H1 (cell line): ENCODE results near the gene FBXO46. TPM values are rescaled to one million over a fixed set of nuclear protein-coding genes. Genes with fewer than 3 reads are reported as not detected.
A peak's percentile ranks its signal among the peaks of the same experiment; 100 is the strongest.

ENCODE experiments used
- CTCF ChIA-PET: fragments of 300-600 bp; sonication (Branson Sonifier 250); formaldehyde crosslinking; loops from one replicate; lab custom pipeline; 2021; ENCODE audit not compliant: partially characterized antibody; lab: Charles Lee
- POLR2A ChIA-PET: fragments of 300-600 bp; sonication (Branson Sonifier 250); formaldehyde crosslinking; loops from one replicate; lab custom pipeline; 2021; ENCODE audit warnings: inconsistent platforms; ENCODE audit not compliant: partially characterized antibody; lab: Charles Lee
- DNase-seq, 2 experiments: peaks; one replicate each; pipeline versions ENCODE4 v3.0.0 to v3.0.0-alpha.2; 2010 to 2022; ENCODE audit warnings: low spot score in 2 of 2, low read depth in 1 of 2, mixed read lengths in 1 of 2
- FAIRE-seq: peaks from 2 replicates; lab custom pipeline; 2011; peaks lifted over from hg19 to GRCh38; lab: Jason Lieb, UNC
- H2AFZ ChIP-seq: 2 replicates; pipeline ENCODE4 v1.8.1; 2012; ENCODE audit warnings: low read length, inconsistent platforms
- H2AK5ac ChIP-seq: 2 replicates; pipeline ENCODE4 v1.6.1; 2013; ENCODE audit warnings: low read depth, low read length
- H2BK120ac ChIP-seq: replicated peaks from 2 replicates; pipeline ENCODE3; 2013; ENCODE audit warnings: low read depth, low read length, inconsistent platforms
- H2BK12ac ChIP-seq: 2 replicates; pipeline ENCODE4 v1.6.1; 2013; ENCODE audit warnings: low read depth, low read length
- H2BK15ac ChIP-seq: 2 replicates; pipeline ENCODE4 v1.6.1; 2013; ENCODE audit warnings: low read length
- H2BK20ac ChIP-seq: 2 replicates; pipeline ENCODE4 v1.6.1; 2013; ENCODE audit warnings: low read length
- H2BK5ac ChIP-seq: 2 replicates; pipeline ENCODE4 v1.6.1; 2013; ENCODE audit warnings: low read depth, low read length
- H3K14ac ChIP-seq: 2 replicates; pipeline ENCODE4 v1.6.1; 2013; ENCODE audit warnings: inconsistent platforms; ENCODE audit not compliant: insufficient read length
- H3K18ac ChIP-seq: 2 replicates; pipeline ENCODE4 v1.6.1; 2013; ENCODE audit warnings: low read length; ENCODE audit errors: extremely low read depth
- H3K23ac ChIP-seq: 2 replicates; pipeline ENCODE4 v1.6.1; 2013; ENCODE audit warnings: inconsistent platforms; ENCODE audit not compliant: insufficient read length
- H3K23me2 ChIP-seq: 2 replicates; pipeline ENCODE4 v1.6.1; 2013; ENCODE audit warnings: low read depth, low read length
- H3K27ac ChIP-seq: 2 replicates; pipeline ENCODE4 v1.6.1; 2011; ENCODE audit warnings: low read depth, low read length, inconsistent platforms
- H3K27me3 ChIP-seq, 4 experiments: replicated peaks in 1 of 4; 1 replicate in 1 of 4; 2 replicates in 3 of 4; pipeline versions ENCODE4 v1.6.1 to v1.8.1; 2011 to 2013; ENCODE audit warnings: low read length in 3 of 4, mild to moderate bottlenecking in 3 of 4, inconsistent platforms in 2 of 4, mixed read lengths in 2 of 4, moderate library complexity in 1 of 4; ENCODE audit not compliant: control insufficient read depth in 3 of 4, insufficient read depth in 3 of 4; ENCODE audit errors: extremely low read depth in 1 of 4
- H3K36me3 ChIP-seq, 4 experiments: 2 replicates each; pipeline versions ENCODE4 v1.6.1 to v1.8.1; 2011 to 2013; ENCODE audit warnings: mild to moderate bottlenecking in 4 of 4, low read length in 3 of 4, moderate library complexity in 2 of 4, control low read depth in 1 of 4, inconsistent platforms in 1 of 4; ENCODE audit not compliant: insufficient read depth in 4 of 4, control insufficient read depth in 2 of 4
- H3K4ac ChIP-seq: replicated peaks from 2 replicates; pipeline ENCODE3; 2013; ENCODE audit warnings: low read length, low read depth, mixed read lengths, inconsistent platforms; ENCODE audit not compliant: insufficient read length
- H3K4me1 ChIP-seq, 4 experiments: replicated peaks in 1 of 4; 1 replicate in 1 of 4; 2 replicates in 3 of 4; pipeline versions ENCODE4 v1.6.1 to v1.8.1; 2011 to 2013; ENCODE audit warnings: low read length in 3 of 4, inconsistent platforms in 2 of 4, mixed read lengths in 1 of 4; ENCODE audit not compliant: insufficient read depth in 4 of 4, control insufficient read depth in 3 of 4
- H3K4me2 ChIP-seq, 2 experiments: 2 replicates each; pipeline versions ENCODE4 v1.6.1 to v1.8.1; 2011 to 2013; ENCODE audit warnings: low read depth in 2 of 2, low read length in 2 of 2, control low read depth in 1 of 2, inconsistent platforms in 1 of 2, mild to moderate bottlenecking in 1 of 2; ENCODE audit not compliant: insufficient read depth in 1 of 2
- H3K4me3 ChIP-seq, 4 experiments: fragments of 200-600, 300-600 bp in 1 of 4; sonication (generic), shearing (Covaris generic), sonication (Bioruptor Twin) in 1 of 4; 2 replicates each; pipeline versions ENCODE4 v1.5.1 to v1.8.1; 2011 to 2016; ENCODE audit warnings: low read length in 4 of 4, low read depth in 3 of 4, control low read depth in 2 of 4, inconsistent platforms in 2 of 4, mild to moderate bottlenecking in 2 of 4, mixed read lengths in 1 of 4, moderate library complexity in 1 of 4; ENCODE audit not compliant: insufficient read depth in 2 of 4; ENCODE audit errors: extremely low read depth in 1 of 4
- H3K56ac ChIP-seq: replicated peaks from 2 replicates; pipeline ENCODE3; 2013; ENCODE audit warnings: low read depth, mild to moderate bottlenecking, mixed read lengths, low read length, inconsistent platforms; ENCODE audit not compliant: insufficient read length
- H3K79me1 ChIP-seq: 2 replicates; pipeline ENCODE4 v1.6.1; 2013; ENCODE audit warnings: low read depth, low read length, control low read depth
- H3K79me2 ChIP-seq, 2 experiments: 2 replicates each; pipeline versions ENCODE4 v1.6.1 to v1.8.1; 2012 to 2013; ENCODE audit warnings: low read length in 2 of 2, mild to moderate bottlenecking in 2 of 2, inconsistent platforms in 1 of 2; ENCODE audit not compliant: insufficient read depth in 2 of 2, control insufficient read depth in 1 of 2
- H3K9ac ChIP-seq, 4 experiments: replicated peaks in 1 of 4; 1 replicate in 1 of 4; 2 replicates in 3 of 4; pipeline versions ENCODE4 v1.6.1 to v1.8.1; 2011 to 2013; ENCODE audit warnings: low read depth in 3 of 4, low read length in 3 of 4, control low read depth in 2 of 4, mild to moderate bottlenecking in 2 of 4, moderate library complexity in 2 of 4, inconsistent platforms in 1 of 4; ENCODE audit errors: extremely low read depth in 1 of 4
- H3K9me3 ChIP-seq, 2 experiments: 2 replicates each; pipeline versions ENCODE4 v1.6.1 to v1.8.1; 2012 to 2013; ENCODE audit warnings: mild to moderate bottlenecking in 2 of 2, moderate library complexity in 2 of 2, control low read depth in 1 of 2, inconsistent platforms in 1 of 2, low read depth in 1 of 2, low read length in 1 of 2, mixed read lengths in 1 of 2; ENCODE audit not compliant: insufficient read depth in 2 of 2
- H4K20me1 ChIP-seq, 2 experiments: replicated peaks in 1 of 2; 2 replicates each; pipeline versions ENCODE3 to v1.8.1; 2011 to 2013; ENCODE audit warnings: inconsistent platforms in 2 of 2, low read length in 2 of 2, mild to moderate bottlenecking in 1 of 2; ENCODE audit not compliant: insufficient read depth in 2 of 2, control insufficient read depth in 1 of 2
- H4K5ac ChIP-seq: 2 replicates; pipeline ENCODE4 v1.6.1; 2013; ENCODE audit warnings: low read length, low read depth, mixed read lengths, inconsistent platforms; ENCODE audit not compliant: insufficient read length
- H4K8ac ChIP-seq: 2 replicates; pipeline ENCODE4 v1.8.0; 2013; ENCODE audit warnings: mild to moderate bottlenecking, moderate library complexity, low read length, inconsistent platforms; ENCODE audit not compliant: insufficient read depth; ENCODE audit errors: extremely low read depth
- H4K91ac ChIP-seq: replicated peaks from 2 replicates; pipeline ENCODE3; 2013; ENCODE audit warnings: low read length, mixed read lengths, inconsistent platforms; ENCODE audit not compliant: insufficient read length
- POLR2A ChIP-seq, 2 experiments: IDR thresholded peaks; 1 replicate in 1 of 2; 2 replicates in 1 of 2; pipeline ENCODE4 v1.6.1; 2011; ENCODE audit warnings: low read depth in 2 of 2, low read length in 2 of 2, mild to moderate bottlenecking in 2 of 2; ENCODE audit errors: control extremely low read depth in 1 of 2
- POLR2AphosphoS5 ChIP-seq: IDR thresholded peaks from 2 replicates; pipeline ENCODE4 v1.6.1; 2011; ENCODE audit warnings: low read depth, low read length
- YY1 ChIP-seq: IDR thresholded peaks from 2 replicates; pipeline ENCODE4 v1.6.1; 2011; ENCODE audit warnings: low read depth, mild to moderate bottlenecking, low read length
- WGBS, 2 experiments: shearing (Covaris generic) in 1 of 2; methylation state at CpG; one replicate each; pipeline versions ENCODE4 v1.1.6 to v1.1.7; 2013 to 2015; ENCODE audit warnings: low lambda C conversion rate in 2 of 2, mixed read lengths in 2 of 2, inconsistent platforms in 1 of 2, low coverage in 1 of 2, missing lambda C conversion rate in 1 of 2; ENCODE audit not compliant: insufficient replicate concordance in 2 of 2, insufficient coverage in 1 of 2, insufficient read length in 1 of 2; ENCODE audit errors: extremely low coverage in 1 of 2, missing lambda C conversion rate in 1 of 2; 5-methylcytosine and 5-hydroxymethylcytosine counted together
- polyA plus RNA-seq, 7 experiments: library from polyadenylated mRNA; depleted of rRNA in 3 of 7; stranded (reverse) in 5 of 7; unstranded in 2 of 7; fragments of >200 nt in 5 of 7; fragments of 200-250 nt in 2 of 7; gene quantifications; 1 replicate in 5 of 7; 2 replicates in 1 of 7; 4 replicates in 1 of 7; pipeline versions ENCODE4 v1.2.1 to v1.2.3, GENCODE V29; 2011 to 2013; ENCODE audit warnings: missing spikeins in 2 of 7, mixed read lengths in 2 of 7
- total RNA-seq: library from RNA; stranded (reverse); fragmentation: NEBNext Ultra II Directional; extraction: Animal tissue kit (Norgen Biotek cat#: 25700); gene quantifications from 2 replicates; pipeline ENCODE4 v1.2.1, GENCODE V29; 2021

FBXO46 gene
- total and polyA plus RNA-seq, 2 of the 8 experiments (the other 6 are each of a cell fraction or from before 2014, with no cell fraction given) = 11.2 to 38.9 TPM

DNA sequence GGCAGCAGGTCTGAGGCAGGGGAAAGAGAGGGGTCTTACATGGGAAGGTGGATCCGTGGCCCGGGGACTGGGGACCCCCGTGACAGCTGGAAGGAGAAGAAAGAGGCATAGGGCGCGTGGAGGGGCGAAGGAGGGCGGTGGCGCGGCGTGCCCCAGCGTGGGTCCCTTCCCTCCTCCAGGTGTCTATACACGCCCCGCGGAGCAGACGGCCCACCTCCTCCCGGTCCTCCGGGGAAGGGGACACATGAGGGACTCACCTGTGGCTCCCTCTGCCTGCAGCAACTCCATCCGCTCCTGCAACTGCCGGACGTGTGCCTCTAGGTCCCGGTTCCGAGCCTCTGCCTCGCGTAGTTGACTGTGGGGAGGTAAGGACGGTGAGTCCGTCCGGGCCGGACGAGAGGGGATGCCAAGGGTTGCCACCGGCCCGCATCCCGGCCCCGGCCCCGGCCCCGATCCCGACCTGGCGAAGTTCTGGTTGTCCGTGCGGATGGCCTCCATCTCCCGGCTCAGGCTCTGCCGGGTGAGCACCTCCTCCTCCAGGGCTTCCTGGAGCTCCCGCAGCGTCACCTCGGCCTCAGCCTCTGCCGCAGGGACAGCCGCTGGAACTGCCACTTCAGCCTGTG lies 40.7 kb upstream of the FBXO46 start:
- DNase-seq = peak in 1 of 2 experiments; percentile 55
- Histone ChIP-seq H3K79me2 (no peaks in the 10 kb centered on the region), H2BK20ac (no peak overlapping the region), H3K4me3 (peak overlapping the region; percentile 37 to 83 (median 78); a peak in 7 of 8 replicates), H3K18ac (no peak overlapping the region), H3K79me1 (no peaks in the 10 kb centered on the region), H3K23ac (no peak overlapping the region), H2AK5ac (no peak overlapping the region), H3K9me3 (no peaks in the 10 kb centered on the region)
- TF ChIP-seq POLR2A (IDR thresholded peaks at IDR 0.05; ENCODE audit: control extremely low read depth in 1 of 2, low read depth in 2 of 2, low read length in 2 of 2) (peak in 1 of 2 experiments; percentile 50; a peak in 1 of 3 replicates), YY1 (no peak), POLR2AphosphoS5 (peak; percentile 61; the same call in 1 of the 2 replicates)
- TF ChIP-seq, all 59 proteins: peak for 2
- H4K91ac ChIP-seq = no peak overlapping the region
- no peak overlapping the region for H4K5ac ChIP-seq
- ChIA-PET CTCF (interaction anchor here (0.6 to 6.7 kb wide), 13 partner anchors 10 to 91 kb away, joined by 3 to 55 read pairs (median 4); partner anchors contain the start of genes DMPK, FBXO46 and RSPH6A), POLR2A (interaction anchor here (0.6 to 16.2 kb wide), 12 partner anchors 9 to 81 kb away, joined by 3 to 284 read pairs (median 22); partner anchors contain the start of genes DMPK, FBXO46, MEIOSIN and QPCTL)
- peak overlapping the region in 1 of 4 experiments; percentile 33; a peak in 2 of 7 replicates for H3K9ac ChIP-seq
- no peak overlapping the region for H4K8ac ChIP-seq
- peak overlapping the region; percentile 61 to 99 for H3K4me2 ChIP-seq
- H2BK120ac ChIP-seq = no peak overlapping the region
- H3K56ac ChIP-seq = no peak overlapping the region
- peaks cover 28% of the 10 kb centered on the region for H3K23me2 ChIP-seq
- H2BK12ac ChIP-seq = 0 out of 2 replicates have a peak overlapping the region, but pooled peaks have one; percentile 9
- no peak overlapping the region for H3K4ac ChIP-seq
- H2BK15ac ChIP-seq = 0 out of 2 replicates have a peak overlapping the region, but pooled peaks have one; percentile 46
- peaks cover 0 to 13% (median 10%) of the 10 kb centered on the region in 4 experiments; a peak in 5 of 7 replicates for H3K4me1 ChIP-seq
- no peak overlapping the region for H3K14ac ChIP-seq
- H3K36me3 ChIP-seq = peaks cover 0 to 2% (median 0%) of the 10 kb centered on the region in 4 experiments; a peak in 2 of 8 replicates
- no peaks in the 10 kb centered on the region for H3K27me3 ChIP-seq
- no peaks in the 10 kb centered on the region for H4K20me1 ChIP-seq
- H2AFZ ChIP-seq = no peak overlapping the region
- WGBS, 2 experiments = 84% methylated on average over 22 of the region's 46 CpGs; no CpG with 5 or more reads in 1 of the 2 experiments
- FAIRE-seq = no peak
- no peak overlapping the region for H2BK5ac ChIP-seq
- no peak overlapping the region for H3K27ac ChIP-seq
